Adrenal gland (tissue), 5 donors: ENCODE measurements around the gene APBB2.

ENCODE experiments used
- CTCF ChIP-seq, 6 experiments: fragments of 450-650 bp in 4 of 6; fragments of 200-600 bp in 2 of 6; sonication (generic) in 1 of 6; IDR thresholded peaks; 1 replicate in 5 of 6; 2 replicates in 1 of 6; pipeline versions ENCODE4 v1.5.1 to v1.8.0; 2016 to 2021; ENCODE audit warnings: antibody characterized with exemption in 6 of 6, mild to moderate bottlenecking in 2 of 6, moderate library complexity in 1 of 6
- POLR2A ChIP-seq, 2 donors: fragments of 450-650 bp; IDR thresholded peaks; one replicate each; pipeline ENCODE4 v1.6.1; 2017; ENCODE audit warnings: antibody characterized with exemption in 2 of 2, mild to moderate bottlenecking in 2 of 2, moderate library complexity in 1 of 2
- donor health status: DM: no; HTN: no; CAD: no.

- TF ChIP-seq CTCF (IDR thresholded peaks at IDR 0.05) (no peak), POLR2A (IDR thresholded peaks at IDR 0.05) (no peak)
These were observed 223.5 kb downstream of the APBB2 start for GRCh38 chr4:40990899-40991265.
